ENCODE data around the gene ELMOD3.
"Not testable (repeated sequence)": the region's sequence is repeated elsewhere in the genome, so short reads cannot be mapped to it uniquely, and the experiment has no call there.

ELMOD3 gene

GRCh38 chr2:85312404-85312803 is 42.2 kb upstream of the ELMOD3 start:
- peak; percentile 81 for DNase-seq (ENCODE audit: low read depth)
- no peak overlapping the region for H3K4me3 ChIP-seq (ENCODE audit: low read length)
- TF ChIP-seq CTCF (conservative IDR thresholded peaks at IDR 0.05; ENCODE audit: low read length), result no peak

- TF ChIP-seq CTCF (conservative IDR thresholded peaks at IDR 0.05; ENCODE audit: low read length), result no peak
- H3K4me3 ChIP-seq (ENCODE audit: low read length), result no peak overlapping the region
- no peak for DNase-seq (ENCODE audit: low read depth)
Measured at GRCh38 chr2:85314884-85315242, 39.7 kb upstream of the ELMOD3 start.

GRCh38 chr2:85315921-85316320 is 38.6 kb upstream of the ELMOD3 start:
- DNase-seq (ENCODE audit: low read depth), result not testable (repeated sequence)

GRCh38 chr2:85318222-85319074 is 36.1 kb upstream of the ELMOD3 start:
- DNase-seq (ENCODE audit: low read depth), result peak; percentile 84
- H3K4me3 ChIP-seq (ENCODE audit: low read length), result no peak overlapping the region

More at GRCh38 chr2:85315921-85316320, 38.6 kb upstream of the ELMOD3 start:
- H3K4me3 ChIP-seq (ENCODE audit: low read length), result not testable (repeated sequence)

GRCh38 chr2:85319796-85320195 is 34.8 kb upstream of the ELMOD3 start:
- DNase-seq (ENCODE audit: low read depth), result no peak
- no peak for TF ChIP-seq CTCF (conservative IDR thresholded peaks at IDR 0.05; ENCODE audit: low read length)
- H3K4me3 ChIP-seq (ENCODE audit: low read length), result no peak overlapping the region

More at GRCh38 chr2:85318222-85319074, 36.1 kb upstream of the ELMOD3 start:
- TF ChIP-seq CTCF (conservative IDR thresholded peaks at IDR 0.05; ENCODE audit: low read length), result no peak

GRCh38 chr2:85323351-85323987 is 31.1 kb upstream of the ELMOD3 start:
- no peak for TF ChIP-seq CTCF (conservative IDR thresholded peaks at IDR 0.05; ENCODE audit: low read length)
- H3K4me3 ChIP-seq (ENCODE audit: low read length), result no peak overlapping the region
- DNase-seq (ENCODE audit: low read depth), result peak; percentile 42

GRCh38 chr2:85323988-85324367 is 30.6 kb upstream of the ELMOD3 start:
- not testable (repeated sequence) for H3K4me3 ChIP-seq (ENCODE audit: low read length); DNase-seq (ENCODE audit: low read depth)

All from AG10803 (cell line).